Breast epithelium (tissue), 4 donors: ENCODE measurements around the gene CADPS2. TPM values are rescaled to one million over a fixed set of nuclear protein-coding genes. Genes with fewer than 3 reads are reported as not detected.

Experiments
- DNase-seq, 2 donors: peaks; one replicate each; pipeline ENCODE4 v3.0.0-alpha.2; 2019; ENCODE audit warnings: low spot score in 2 of 2
- H3K27ac ChIP-seq, 2 donors: fragments of 200-600 bp; sonication (generic) in 1 of 2; one replicate each; pipeline ENCODE4 v1.5.1; 2016 to 2019; ENCODE audit warnings: mild to moderate bottlenecking in 1 of 2
- H3K27me3 ChIP-seq, 2 donors: fragments of 200-600 bp; sonication (generic) in 1 of 2; one replicate each; pipeline versions ENCODE4 v1.5.1 to v1.6.0; 2017 to 2019; ENCODE audit warnings: control low read depth in 1 of 2, mild to moderate bottlenecking in 1 of 2
- H3K36me3 ChIP-seq: fragments of 200-600 bp; one replicate; pipeline ENCODE4 v1.5.1; 2019
- H3K4me1 ChIP-seq, 2 donors: fragments of 200-600 bp; sonication (generic); one replicate each; pipeline ENCODE4 v1.5.1; 2016 to 2019; ENCODE audit warnings: control low read depth in 1 of 2
- H3K4me3 ChIP-seq, 3 donors: fragments of 200-600 bp; sonication (generic); 1 replicate in 2 of 3; 2 replicates in 1 of 3; pipeline ENCODE4 v1.5.1; 2016 to 2019; ENCODE audit warnings: mild to moderate bottlenecking in 3 of 3, moderate library complexity in 2 of 3
- H3K9me3 ChIP-seq, 2 donors: fragments of 200-600 bp; sonication (generic) in 1 of 2; one replicate each; pipeline ENCODE4 v1.5.1; 2016 to 2019; ENCODE audit warnings: control low read depth in 1 of 2
- POLR2A ChIP-seq: fragments of 450-650 bp; IDR thresholded peaks from one replicate; pipeline ENCODE4 v1.6.1; 2016; ENCODE audit warnings: antibody characterized with exemption, mild to moderate bottlenecking, moderate library complexity
- POLR2AphosphoS5 ChIP-seq, 3 donors: sonication (generic); formaldehyde crosslinking; IDR thresholded peaks; one replicate each; pipeline ENCODE4 v1.6.1; 2017; ENCODE audit warnings: antibody characterized with exemption in 3 of 3
- intact Hi-C: fragments of 100-400 bp; cut with DNase I; formaldehyde crosslinking; loops from one replicate; pipeline ENCODE4 v1.15.1; 2023; ENCODE audit warnings: low total_unique reads
- total RNA-seq, 3 donors: library from RNA; depleted of rRNA; stranded (reverse); fragments of >200 nt; gene quantifications; one replicate each; pipeline ENCODE4 v1.1.0, GENCODE V29; 2016
- TF ChIP-seq, protein P1 (sequence below), 3 donors: fragments of 450-650 bp; IDR thresholded peaks; one replicate each; pipeline ENCODE4 v1.5.1; 2016 to 2017; ENCODE audit warnings: antibody characterized with exemption in 3 of 3, mild to moderate bottlenecking in 3 of 3, moderate library complexity in 3 of 3

The CADPS2 gene
- total RNA-seq, 3 donors from 2014 or later = 12.3 to 67.5 (median 66.5) TPM

DNA sequence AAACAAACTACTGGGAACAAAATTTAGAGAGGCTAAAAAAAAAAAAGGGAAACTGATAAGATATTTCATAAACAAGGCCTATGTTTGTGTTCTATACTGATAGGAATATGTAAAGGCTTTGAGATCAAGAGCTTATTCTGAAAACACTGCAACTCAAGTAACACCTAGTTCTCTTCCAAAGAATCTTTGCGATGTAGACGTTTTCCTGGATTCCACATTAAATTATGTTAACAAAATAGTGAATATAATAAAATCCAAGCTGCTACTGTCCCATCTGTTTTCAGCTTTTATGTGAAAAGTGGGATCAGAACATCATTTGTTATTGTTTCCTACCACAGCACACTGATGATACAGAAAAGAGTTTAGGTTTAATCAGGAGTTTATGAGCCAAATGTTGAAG, 130.6 kb downstream of the CADPS2 start:
- Histone ChIP-seq H3K27me3 (no peaks in the 10 kb centered on the region), H3K4me1 (no peaks in the 10 kb centered on the region), H3K9me3 (no peaks in the 10 kb centered on the region), H3K27ac (no peak overlapping the region), H3K36me3 (no peaks in the 10 kb centered on the region), H3K4me3 (no peak overlapping the region)
- DNase-seq = no peak
- intact Hi-C loops = no loop called here
- no peak for TF ChIP-seq POLR2AphosphoS5 (IDR thresholded peaks at IDR 0.05)
- TF ChIP-seq, protein P1, sequence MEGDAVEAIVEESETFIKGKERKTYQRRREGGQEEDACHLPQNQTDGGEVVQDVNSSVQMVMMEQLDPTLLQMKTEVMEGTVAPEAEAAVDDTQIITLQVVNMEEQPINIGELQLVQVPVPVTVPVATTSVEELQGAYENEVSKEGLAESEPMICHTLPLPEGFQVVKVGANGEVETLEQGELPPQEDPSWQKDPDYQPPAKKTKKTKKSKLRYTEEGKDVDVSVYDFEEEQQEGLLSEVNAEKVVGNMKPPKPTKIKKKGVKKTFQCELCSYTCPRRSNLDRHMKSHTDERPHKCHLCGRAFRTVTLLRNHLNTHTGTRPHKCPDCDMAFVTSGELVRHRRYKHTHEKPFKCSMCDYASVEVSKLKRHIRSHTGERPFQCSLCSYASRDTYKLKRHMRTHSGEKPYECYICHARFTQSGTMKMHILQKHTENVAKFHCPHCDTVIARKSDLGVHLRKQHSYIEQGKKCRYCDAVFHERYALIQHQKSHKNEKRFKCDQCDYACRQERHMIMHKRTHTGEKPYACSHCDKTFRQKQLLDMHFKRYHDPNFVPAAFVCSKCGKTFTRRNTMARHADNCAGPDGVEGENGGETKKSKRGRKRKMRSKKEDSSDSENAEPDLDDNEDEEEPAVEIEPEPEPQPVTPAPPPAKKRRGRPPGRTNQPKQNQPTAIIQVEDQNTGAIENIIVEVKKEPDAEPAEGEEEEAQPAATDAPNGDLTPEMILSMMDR (IDR thresholded peaks at IDR 0.05) = no peak
- no peak for TF ChIP-seq POLR2A

GRCh38 chr7:122752583-122752982, 133.7 kb downstream of the CADPS2 start:
- H3K4me3 ChIP-seq = no peak overlapping the region
- H3K9me3 ChIP-seq = no peaks in the 10 kb centered on the region
- no peaks in the 10 kb centered on the region for H3K36me3 ChIP-seq
- H3K27me3 ChIP-seq = no peaks in the 10 kb centered on the region
- no peak for DNase-seq
- TF ChIP-seq POLR2A (no peak), POLR2AphosphoS5 (IDR thresholded peaks at IDR 0.05) (no peak)
- TF ChIP-seq, protein P1 (IDR thresholded peaks at IDR 0.05) = no peak
- H3K27ac ChIP-seq = no peak overlapping the region
- intact Hi-C loops = no loop called here
- H3K4me1 ChIP-seq = no peaks in the 10 kb centered on the region

DNA sequence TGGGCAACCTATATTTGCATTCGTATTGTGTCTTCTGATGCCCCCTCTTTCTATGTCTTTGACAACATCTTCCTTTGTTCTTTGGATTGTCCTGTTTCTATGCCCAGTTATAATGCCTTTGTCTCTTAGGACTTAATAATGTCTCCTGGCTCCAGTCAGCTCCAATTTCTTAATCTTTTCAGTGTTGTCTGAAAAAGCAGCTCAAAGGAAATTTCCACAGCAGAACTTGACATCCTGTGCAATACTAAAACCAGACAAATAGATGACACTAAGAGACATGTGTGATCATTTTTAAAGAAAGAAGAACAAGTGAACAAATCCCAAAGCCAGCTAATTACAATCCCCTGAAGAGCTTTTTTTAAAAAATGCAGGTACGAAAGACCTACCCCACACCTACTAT, 135.9 kb downstream of the CADPS2 start:
- Histone ChIP-seq H3K4me1 (no peaks in the 10 kb centered on the region), H3K4me3 (no peak overlapping the region), H3K27ac (no peak overlapping the region), H3K9me3 (no peaks in the 10 kb centered on the region), H3K27me3 (no peaks in the 10 kb centered on the region), H3K36me3 (no peaks in the 10 kb centered on the region)
- no peak for DNase-seq
- intact Hi-C loops = no loop called here
- TF ChIP-seq POLR2AphosphoS5 (IDR thresholded peaks at IDR 0.05) (no peak), POLR2A (no peak)
- TF ChIP-seq, protein P1 (IDR thresholded peaks at IDR 0.05) = no peak

DNA sequence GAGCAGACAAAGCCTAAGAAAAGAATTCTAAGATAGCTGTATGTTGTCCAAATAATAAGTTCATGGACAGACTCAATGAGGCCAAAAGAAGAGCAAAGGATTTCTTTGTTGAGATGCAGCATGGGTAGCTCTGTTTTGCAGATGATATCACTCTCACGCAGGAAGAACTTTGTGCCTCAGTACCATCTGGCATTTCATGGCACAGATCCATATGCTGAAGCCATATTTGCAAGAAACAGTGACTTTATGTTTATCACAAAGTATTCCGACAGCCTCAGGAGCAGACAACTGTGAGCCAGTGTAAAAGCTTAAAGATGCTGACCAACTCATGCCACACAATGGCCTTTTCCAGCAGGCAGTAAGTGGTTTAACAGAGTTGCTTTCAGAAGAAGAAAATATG, 138.1 kb downstream of the CADPS2 start:
- no peaks in the 10 kb centered on the region for H3K36me3 ChIP-seq
- H3K27me3 ChIP-seq = no peaks in the 10 kb centered on the region
- intact Hi-C loops = no loop called here
- H3K4me3 ChIP-seq = no peak overlapping the region
- no peak overlapping the region for H3K27ac ChIP-seq
- H3K4me1 ChIP-seq = no peaks in the 10 kb centered on the region
- no peak for DNase-seq
- TF ChIP-seq POLR2AphosphoS5 (IDR thresholded peaks at IDR 0.05) (no peak), POLR2A (no peak)
- TF ChIP-seq, protein P1 (IDR thresholded peaks at IDR 0.05) = no peak
- no peaks in the 10 kb centered on the region for H3K9me3 ChIP-seq

DNA sequence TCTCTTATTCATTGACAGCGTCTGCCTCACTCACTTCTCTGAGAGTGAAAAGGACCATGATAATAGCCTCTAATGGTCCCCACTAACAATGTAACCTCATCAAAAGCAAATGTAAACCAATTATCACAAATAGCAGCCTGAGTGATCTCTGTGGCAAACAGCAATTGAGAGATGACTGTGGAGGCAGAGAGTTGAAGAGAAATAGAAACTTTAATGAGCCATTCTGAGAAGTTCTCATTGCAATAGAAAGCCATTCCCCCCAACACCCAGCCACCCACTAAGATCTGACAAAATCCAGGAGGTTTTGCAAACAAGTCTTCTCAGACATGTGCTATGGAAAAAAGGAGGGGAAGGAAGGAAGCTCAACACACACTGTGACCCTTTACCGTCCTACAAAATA, 139.3 kb downstream of the CADPS2 start:
- Histone ChIP-seq H3K36me3 (no peaks in the 10 kb centered on the region), H3K27me3 (no peaks in the 10 kb centered on the region), H3K4me3 (no peak overlapping the region), H3K4me1 (no peaks in the 10 kb centered on the region), H3K9me3 (no peaks in the 10 kb centered on the region), H3K27ac (no peak overlapping the region)
- TF ChIP-seq POLR2A (no peak), POLR2AphosphoS5 (IDR thresholded peaks at IDR 0.05) (no peak)
- TF ChIP-seq, protein P1 (IDR thresholded peaks at IDR 0.05) = no peak
- no peak for DNase-seq
- intact Hi-C loops = no loop called here
